Measurements from ENCODE around the gene ITPR1. TPM values are rescaled to one million over a fixed set of nuclear protein-coding genes. Genes with fewer than 3 reads are reported as not detected.

ITPR1 gene
- total RNA-seq, 1 experiment from 2014 or later: 7.5 TPM

GRCh38 chr3:4724051-4724629, 231.0 kb downstream of the ITPR1 start:
- Mint-ChIP-seq H3K9me3 (ENCODE audit: unreplicated experiment) (no peaks in the 10 kb centered on the region), H3K4me1 (ENCODE audit: insufficient read depth, unreplicated experiment) (peaks cover 18% of the 10 kb centered on the region), H3K27me3 (ENCODE audit: insufficient read depth, unreplicated experiment) (no peaks in the 10 kb centered on the region), H3K4me3 (ENCODE audit: unreplicated experiment) (no peak overlapping the region), H3K36me3 (ENCODE audit: insufficient read depth, unreplicated experiment) (no peaks in the 10 kb centered on the region), H3K27ac (ENCODE audit: low read depth, unreplicated experiment) (no peak overlapping the region)
- intact Hi-C loops (cut with micrococcal nuclease): loop anchor here (5.0 kb wide), 1 partner anchor 103 kb away; no protein-coding TSS in a partner anchor
- TF ChIP-seq, protein P1, sequence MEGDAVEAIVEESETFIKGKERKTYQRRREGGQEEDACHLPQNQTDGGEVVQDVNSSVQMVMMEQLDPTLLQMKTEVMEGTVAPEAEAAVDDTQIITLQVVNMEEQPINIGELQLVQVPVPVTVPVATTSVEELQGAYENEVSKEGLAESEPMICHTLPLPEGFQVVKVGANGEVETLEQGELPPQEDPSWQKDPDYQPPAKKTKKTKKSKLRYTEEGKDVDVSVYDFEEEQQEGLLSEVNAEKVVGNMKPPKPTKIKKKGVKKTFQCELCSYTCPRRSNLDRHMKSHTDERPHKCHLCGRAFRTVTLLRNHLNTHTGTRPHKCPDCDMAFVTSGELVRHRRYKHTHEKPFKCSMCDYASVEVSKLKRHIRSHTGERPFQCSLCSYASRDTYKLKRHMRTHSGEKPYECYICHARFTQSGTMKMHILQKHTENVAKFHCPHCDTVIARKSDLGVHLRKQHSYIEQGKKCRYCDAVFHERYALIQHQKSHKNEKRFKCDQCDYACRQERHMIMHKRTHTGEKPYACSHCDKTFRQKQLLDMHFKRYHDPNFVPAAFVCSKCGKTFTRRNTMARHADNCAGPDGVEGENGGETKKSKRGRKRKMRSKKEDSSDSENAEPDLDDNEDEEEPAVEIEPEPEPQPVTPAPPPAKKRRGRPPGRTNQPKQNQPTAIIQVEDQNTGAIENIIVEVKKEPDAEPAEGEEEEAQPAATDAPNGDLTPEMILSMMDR (IDR thresholded peaks at IDR 0.05; ENCODE audit: unreplicated experiment): no peak
- no peak for DNase-seq (ENCODE audit: unreplicated experiment)
- BruUV-seq (replicated peaks): no TSS peak
- ChIA-PET CTCF (interaction anchor here (2.1 kb wide), 2 partner anchors 256 to 303 kb away, joined by 8 to 12 read pairs; partner anchors contain the start of gene BHLHE40), POLR2A (interaction anchor here (0.6 kb wide), 2 partner anchors 12 to 337 kb away, joined by 3 read pairs; no protein-coding TSS in a partner anchor)

- Mint-ChIP-seq H3K4me1 (ENCODE audit: insufficient read depth, unreplicated experiment) (peaks cover 16% of the 10 kb centered on the region), H3K36me3 (ENCODE audit: insufficient read depth, unreplicated experiment) (no peaks in the 10 kb centered on the region), H3K4me3 (ENCODE audit: unreplicated experiment) (no peak overlapping the region), H3K27me3 (ENCODE audit: insufficient read depth, unreplicated experiment) (no peaks in the 10 kb centered on the region), H3K9me3 (ENCODE audit: unreplicated experiment) (no peaks in the 10 kb centered on the region), H3K27ac (ENCODE audit: low read depth, unreplicated experiment) (no peak overlapping the region)
- BruUV-seq (replicated peaks): no TSS peak
- intact Hi-C loops (cut with micrococcal nuclease): no loop called here
- POLR2A ChIA-PET: interaction anchor here (0.7 kb wide), 2 partner anchors 15 to 139 kb away, joined by 4 read pairs; no protein-coding TSS in a partner anchor
- CTCF ChIA-PET: interaction anchor here (0.6 to 2.5 kb wide), 11 partner anchors 8 to 1441 kb away, joined by 3 to 13 read pairs (median 4); partner anchors contain the start of gene BHLHE40
- DNase-seq (ENCODE audit: unreplicated experiment): peak; percentile 40
- TF ChIP-seq, protein P1 (IDR thresholded peaks at IDR 0.05; ENCODE audit: unreplicated experiment): no peak
Observed at GRCh38 chr3:4726549-4726948, 233.4 kb downstream of the ITPR1 start.

DNA sequence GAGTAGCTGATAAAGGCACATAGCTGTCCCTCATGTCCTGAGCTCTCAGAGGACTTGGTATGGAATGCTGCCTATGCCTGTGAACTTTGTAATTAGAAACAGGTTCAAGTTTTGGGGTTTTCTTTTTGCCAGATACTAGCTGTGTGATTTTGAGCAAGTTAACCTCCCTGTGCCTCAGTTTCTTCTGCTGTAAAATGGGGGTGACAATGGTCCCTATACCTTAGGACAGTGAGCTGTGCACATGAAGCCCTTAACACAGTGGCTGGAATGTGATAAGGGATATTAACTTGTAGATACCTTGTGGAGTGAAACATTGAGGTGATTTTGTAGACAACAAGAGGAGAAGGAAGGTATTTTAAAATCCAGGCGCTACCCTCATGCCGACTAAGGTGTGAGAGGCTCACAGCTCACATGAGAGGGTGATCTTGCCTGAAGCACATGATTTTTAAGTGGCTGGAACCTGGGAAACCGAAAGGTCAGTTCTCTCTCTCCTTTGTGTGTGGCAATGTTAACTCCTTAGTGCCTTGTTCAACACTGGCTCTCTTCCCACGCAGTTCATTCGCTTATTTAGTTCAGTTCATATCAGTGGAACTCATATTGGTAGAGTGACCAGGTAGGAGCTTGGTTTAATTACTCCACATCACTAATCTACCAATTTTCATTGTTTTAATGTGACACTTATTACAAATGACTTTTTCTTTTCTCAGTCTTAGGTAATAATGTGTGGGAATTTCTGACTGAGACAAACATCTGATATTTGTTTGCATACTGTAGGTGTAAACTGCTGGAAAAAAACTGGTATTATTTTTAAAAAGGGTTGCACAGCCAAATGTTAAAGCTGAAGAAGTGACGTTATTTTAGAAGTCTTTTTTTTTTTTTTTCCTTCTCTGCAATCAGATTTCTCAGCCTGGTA, 236.2 kb downstream of the ITPR1 start:
- Mint-ChIP-seq H3K27me3 (ENCODE audit: insufficient read depth, unreplicated experiment) (no peaks in the 10 kb centered on the region), H3K27ac (ENCODE audit: low read depth, unreplicated experiment) (no peak overlapping the region), H3K4me3 (ENCODE audit: unreplicated experiment) (no peak overlapping the region), H3K36me3 (ENCODE audit: insufficient read depth, unreplicated experiment) (no peaks in the 10 kb centered on the region), H3K4me1 (ENCODE audit: insufficient read depth, unreplicated experiment) (peaks cover 9% of the 10 kb centered on the region), H3K9me3 (ENCODE audit: unreplicated experiment) (no peaks in the 10 kb centered on the region)
- no TSS peak for BruUV-seq (replicated peaks)
- no peak for DNase-seq (ENCODE audit: unreplicated experiment)
- CTCF ChIA-PET: interaction anchor here (0.6 to 1.5 kb wide), 7 partner anchors 13 to 379 kb away, joined by 3 to 8 read pairs (median 3); no protein-coding TSS in a partner anchor
- TF ChIP-seq, protein P1 (IDR thresholded peaks at IDR 0.05; ENCODE audit: unreplicated experiment): no peak
- intact Hi-C loops (cut with micrococcal nuclease): no loop called here
- POLR2A ChIA-PET: interaction anchor here (0.6 kb wide), 2 partner anchors 18 to 286 kb away, joined by 3 to 5 read pairs; no protein-coding TSS in a partner anchor

GRCh38 chr3:4730719-4731118, 237.6 kb downstream of the ITPR1 start:
- no TSS peak for BruUV-seq (replicated peaks)
- Mint-ChIP-seq H3K4me3 (ENCODE audit: unreplicated experiment) (no peak overlapping the region), H3K27ac (ENCODE audit: low read depth, unreplicated experiment) (no peak overlapping the region), H3K27me3 (ENCODE audit: insufficient read depth, unreplicated experiment) (no peaks in the 10 kb centered on the region), H3K36me3 (ENCODE audit: insufficient read depth, unreplicated experiment) (no peaks in the 10 kb centered on the region), H3K4me1 (ENCODE audit: insufficient read depth, unreplicated experiment) (peaks cover 9% of the 10 kb centered on the region), H3K9me3 (ENCODE audit: unreplicated experiment) (no peaks in the 10 kb centered on the region)
- ChIA-PET POLR2A (no interaction called here), CTCF (no interaction called here)
- TF ChIP-seq, protein P1 (IDR thresholded peaks at IDR 0.05; ENCODE audit: unreplicated experiment): no peak
- intact Hi-C loops (cut with micrococcal nuclease): no loop called here
- no peak for DNase-seq (ENCODE audit: unreplicated experiment)
